Gastrocnemius medialis (tissue), 4 donors: ENCODE data around the gene CIB4. TPM values are rescaled to one million over a fixed set of nuclear protein-coding genes. Genes with fewer than 3 reads are reported as not detected.

Experiments used
- ATAC-seq, 2 donors: fragments of 150-250 bp; one replicate each; pipeline ENCODE4 v1.9.1; 2016
- DNase-seq, 2 donors: peaks; one replicate each; pipeline ENCODE4 v3.0.0-alpha.2; 2019
- H3K27ac ChIP-seq, 4 donors: fragments of 200-600 bp; sonication (generic); 1 replicate in 1 of 4; 2 replicates in 3 of 4; pipeline ENCODE4 v1.5.1; 2016 to 2018; ENCODE audit warnings: mild to moderate bottlenecking in 2 of 4, moderate library complexity in 1 of 4
- H3K27me3 ChIP-seq, 3 donors: fragments of 200-600 bp; sonication (generic) in 2 of 3; 1 replicate in 1 of 3; 2 replicates in 2 of 3; pipeline versions ENCODE4 v1.5.1 to v1.6.0; 2016 to 2019; ENCODE audit warnings: mild to moderate bottlenecking in 1 of 3, moderate library complexity in 1 of 3
- H3K36me3 ChIP-seq, 2 donors: fragments of 200-600 bp; sonication (generic) in 1 of 2; one replicate each; pipeline ENCODE4 v1.5.1; 2017 to 2018
- H3K4me1 ChIP-seq, 2 donors: fragments of 200-600 bp; sonication (generic) in 1 of 2; one replicate each; pipeline ENCODE4 v1.5.1; 2016 to 2017; ENCODE audit warnings: mild to moderate bottlenecking in 2 of 2
- H3K4me3 ChIP-seq, 4 donors: fragments of 200-600 bp; sonication (generic) in 3 of 4; 1 replicate in 1 of 4; 2 replicates in 3 of 4; pipeline ENCODE4 v1.5.1; 2016 to 2019; ENCODE audit warnings: mild to moderate bottlenecking in 2 of 4
- H3K9me3 ChIP-seq, 3 donors: fragments of 200-600 bp; sonication (generic) in 2 of 3; 1 replicate in 1 of 3; 2 replicates in 2 of 3; pipeline ENCODE4 v1.5.1; 2016 to 2019
- POLR2A ChIP-seq, 2 donors: fragments of 450-650 bp; IDR thresholded peaks; one replicate each; pipeline ENCODE4 v1.6.1; 2017; ENCODE audit warnings: antibody characterized with exemption in 2 of 2, mild to moderate bottlenecking in 2 of 2, moderate library complexity in 2 of 2
- in situ Hi-C, 4 donors: fragments of 200-750 bp; cut with MboI; loops; one replicate each; pipeline versions ENCODE4 v1.15.0 to v1.8.0; 2017; ENCODE audit warnings: low sequenced_read_pairs in 4 of 4
- intact Hi-C: fragments of 100-400 bp; cut with DNase I; formaldehyde crosslinking; loops from one replicate; pipeline ENCODE4 v1.15.1; 2023; ENCODE audit warnings: low total_unique reads
- total RNA-seq, 4 donors: library from RNA; depleted of rRNA; stranded (reverse); fragments of >200 nt; gene quantifications; one replicate each; pipeline versions ENCODE4 v1.1.0 to v1.2.3, GENCODE V29; 2016
- TF ChIP-seq, protein P1 (sequence below), 5 experiments: fragments of 450-650 bp in 3 of 5; fragments of 200-600 bp in 2 of 5; sonication (generic) in 2 of 5; IDR thresholded peaks in 4 of 5; conservative IDR thresholded peaks in 1 of 5; 1 replicate in 4 of 5; 2 replicates in 1 of 5; pipeline ENCODE4 v1.5.1; 2016 to 2019; ENCODE audit warnings: antibody characterized with exemption in 5 of 5, mild to moderate bottlenecking in 3 of 5, moderate library complexity in 3 of 5

Gene CIB4
- total RNA-seq, 4 donors from 2014 or later = not detected

DNA sequence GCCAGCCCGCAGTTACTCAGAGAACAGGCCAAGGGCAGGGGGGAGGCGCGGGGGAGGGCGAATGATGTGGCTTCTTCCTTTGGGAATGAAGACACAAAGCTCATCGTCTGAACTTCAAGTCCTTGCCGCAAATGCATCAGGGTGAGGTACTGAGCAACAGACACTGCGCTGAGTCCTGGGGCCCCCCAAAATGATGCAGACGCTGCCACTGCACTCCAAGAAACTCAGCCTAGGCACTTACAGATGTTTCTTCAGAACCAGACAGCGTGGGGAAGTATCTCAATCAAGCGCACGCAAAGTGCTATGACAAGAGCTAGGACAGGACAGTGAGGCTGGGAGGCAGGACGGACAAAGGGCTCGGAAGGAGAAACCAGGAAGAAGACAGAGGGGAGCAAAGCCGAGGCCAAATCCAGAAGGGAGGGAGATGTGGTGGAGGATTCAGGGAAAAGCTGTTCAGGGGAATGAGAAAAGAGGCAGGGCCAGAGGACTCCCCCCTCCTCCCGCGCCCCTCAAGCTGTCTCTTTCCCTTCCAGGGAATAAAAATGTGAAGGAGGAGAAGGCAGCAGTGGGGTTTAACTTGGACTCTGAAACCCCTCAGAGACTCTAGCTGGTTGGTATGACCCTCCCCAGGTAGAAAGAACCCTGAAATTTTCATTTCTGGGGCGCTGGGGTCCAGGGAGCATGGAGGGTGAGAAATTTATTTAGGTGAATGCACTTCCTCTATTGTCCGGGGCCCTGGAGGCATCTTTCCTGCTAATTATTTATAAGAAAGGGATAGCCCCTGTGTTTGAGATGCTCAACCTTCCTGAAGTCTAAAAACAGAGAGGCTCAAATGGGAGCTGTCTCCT is 34.9 kb downstream of the CIB4 start:
- Histone ChIP-seq H3K9me3 (no peaks in the 10 kb centered on the region), H3K4me3 (no peak overlapping the region), H3K4me1 (no peaks in the 10 kb centered on the region), H3K27ac (no peak overlapping the region), H3K36me3 (no peaks in the 10 kb centered on the region), H3K27me3 (peaks cover 0 to 7% (median 7%) of the 10 kb centered on the region in 3 donors)
- no peak for TF ChIP-seq POLR2A (IDR thresholded peaks at IDR 0.05)
- TF ChIP-seq, protein P1, sequence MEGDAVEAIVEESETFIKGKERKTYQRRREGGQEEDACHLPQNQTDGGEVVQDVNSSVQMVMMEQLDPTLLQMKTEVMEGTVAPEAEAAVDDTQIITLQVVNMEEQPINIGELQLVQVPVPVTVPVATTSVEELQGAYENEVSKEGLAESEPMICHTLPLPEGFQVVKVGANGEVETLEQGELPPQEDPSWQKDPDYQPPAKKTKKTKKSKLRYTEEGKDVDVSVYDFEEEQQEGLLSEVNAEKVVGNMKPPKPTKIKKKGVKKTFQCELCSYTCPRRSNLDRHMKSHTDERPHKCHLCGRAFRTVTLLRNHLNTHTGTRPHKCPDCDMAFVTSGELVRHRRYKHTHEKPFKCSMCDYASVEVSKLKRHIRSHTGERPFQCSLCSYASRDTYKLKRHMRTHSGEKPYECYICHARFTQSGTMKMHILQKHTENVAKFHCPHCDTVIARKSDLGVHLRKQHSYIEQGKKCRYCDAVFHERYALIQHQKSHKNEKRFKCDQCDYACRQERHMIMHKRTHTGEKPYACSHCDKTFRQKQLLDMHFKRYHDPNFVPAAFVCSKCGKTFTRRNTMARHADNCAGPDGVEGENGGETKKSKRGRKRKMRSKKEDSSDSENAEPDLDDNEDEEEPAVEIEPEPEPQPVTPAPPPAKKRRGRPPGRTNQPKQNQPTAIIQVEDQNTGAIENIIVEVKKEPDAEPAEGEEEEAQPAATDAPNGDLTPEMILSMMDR (IDR thresholded peaks at IDR 0.05 in 4 of 5, conservative IDR thresholded peaks at IDR 0.05 in 1 of 5) = no peak
- intact Hi-C loops (loop anchor here (1.0 kb wide), 1 partner anchor 139 kb away; no protein-coding TSS in a partner anchor), in situ Hi-C loops (no loop called here)
- ATAC-seq (no peak), DNase-seq (no peak)

DNA sequence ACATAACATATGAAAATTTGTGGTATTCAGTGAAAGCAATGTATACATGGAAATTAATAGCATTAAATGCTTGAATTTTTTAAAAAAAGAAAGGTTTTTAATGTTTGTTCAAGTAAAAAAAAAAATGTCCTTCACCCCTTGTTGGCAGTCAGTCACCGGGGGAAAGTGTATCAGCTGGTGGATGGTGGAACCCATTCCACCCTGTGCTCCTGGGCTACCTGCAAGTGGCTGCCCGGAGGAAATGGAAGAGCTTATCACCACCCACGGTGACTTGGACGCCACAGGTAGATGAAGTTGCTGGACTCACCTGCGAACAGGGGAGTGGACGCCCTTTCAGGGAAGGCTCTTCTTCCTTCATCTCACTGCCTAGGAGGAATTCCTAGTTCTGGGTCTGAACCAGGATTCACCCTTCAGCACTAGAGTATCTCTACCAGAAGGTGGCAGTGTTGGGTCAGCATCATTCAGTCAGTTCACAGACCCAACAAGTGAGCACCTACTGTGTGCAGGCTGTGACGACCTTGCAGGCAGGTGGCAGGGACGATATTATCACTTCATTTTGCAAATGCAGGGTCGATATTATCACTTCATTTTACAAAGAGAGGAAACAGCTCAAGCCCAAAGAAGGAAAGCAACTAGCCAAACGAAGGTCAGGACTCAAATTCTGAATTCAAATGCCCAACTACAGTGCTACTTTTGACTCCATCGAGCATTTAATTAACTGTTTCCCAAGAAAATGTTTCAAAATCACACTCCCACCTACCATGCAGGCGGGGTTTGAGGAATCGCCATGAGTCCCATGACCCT is 35.8 kb downstream of the CIB4 start:
- TF ChIP-seq POLR2A (IDR thresholded peaks at IDR 0.05) = no peak
- TF ChIP-seq, protein P1 (IDR thresholded peaks at IDR 0.05 in 4 of 5, conservative IDR thresholded peaks at IDR 0.05 in 1 of 5) = peak; percentile 76 to 86 (median 81)
- in situ Hi-C loops (no loop called here), intact Hi-C loops (loop anchor here (1.0 kb wide), 1 partner anchor 140 kb away; no protein-coding TSS in a partner anchor)
- no peaks in the 10 kb centered on the region for H3K36me3 ChIP-seq
- DNase-seq (no peak), ATAC-seq (peak; percentile 77 to 82)
- peaks cover 0 to 11% (median 11%) of the 10 kb centered on the region in 3 donors for H3K27me3 ChIP-seq
- no peak overlapping the region for H3K4me3 ChIP-seq
- H3K27ac ChIP-seq = no peak overlapping the region
- no peaks in the 10 kb centered on the region for H3K9me3 ChIP-seq
- no peaks in the 10 kb centered on the region for H3K4me1 ChIP-seq

DNA sequence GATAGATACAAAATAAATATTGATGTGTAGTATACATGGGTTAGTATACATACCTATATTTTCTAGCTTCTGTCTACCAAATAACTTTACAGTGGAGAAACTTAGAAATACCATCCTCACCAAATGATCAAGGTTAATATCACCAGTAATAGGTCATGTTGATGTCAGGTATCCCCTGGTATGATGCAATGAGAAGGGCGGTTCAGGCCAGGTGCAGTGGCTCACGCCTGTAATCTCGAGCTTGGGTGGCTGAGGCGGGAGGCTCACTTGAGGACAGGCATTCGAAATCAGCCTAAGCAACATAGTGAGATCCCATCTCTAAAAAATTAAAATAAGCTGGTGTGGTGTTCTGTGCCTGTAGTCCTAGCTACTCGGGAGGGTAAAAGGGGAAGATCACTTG is 38.6 kb downstream of the CIB4 start:
- no peak overlapping the region for H3K27ac ChIP-seq
- no peaks in the 10 kb centered on the region for H3K9me3 ChIP-seq
- ATAC-seq (no peak), DNase-seq (no peak)
- no peaks in the 10 kb centered on the region for H3K36me3 ChIP-seq
- H3K4me1 ChIP-seq = no peaks in the 10 kb centered on the region
- peaks cover 6 to 22% (median 13%) of the 10 kb centered on the region in 3 donors for H3K27me3 ChIP-seq
- intact Hi-C loops (no loop called here), in situ Hi-C loops (loop anchor here (5.0 kb wide), 3 partner anchors 135 to 145 kb away; no protein-coding TSS in a partner anchor)
- no peak for TF ChIP-seq POLR2A (IDR thresholded peaks at IDR 0.05)
- TF ChIP-seq, protein P1 (IDR thresholded peaks at IDR 0.05 in 4 of 5, conservative IDR thresholded peaks at IDR 0.05 in 1 of 5) = no peak
- no peak overlapping the region for H3K4me3 ChIP-seq

DNA sequence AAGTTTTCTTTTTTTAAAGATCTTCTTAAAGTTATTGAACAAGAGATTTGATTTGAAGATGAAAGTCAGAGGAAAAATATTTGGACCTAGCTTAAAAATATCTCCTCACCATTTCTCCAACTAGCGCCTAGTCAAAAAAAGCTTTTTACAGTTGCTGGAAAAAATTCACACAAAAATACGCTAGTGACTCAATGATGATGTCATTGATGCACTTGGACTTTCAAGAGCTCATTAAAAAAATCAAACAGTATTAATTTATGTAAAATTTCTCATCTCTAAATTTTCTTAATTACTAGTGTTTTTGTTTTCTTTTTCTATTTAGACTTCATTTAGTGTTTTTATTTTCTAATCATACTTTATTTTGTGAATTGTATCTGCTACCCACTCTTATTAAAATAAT is 41.8 kb downstream of the CIB4 start:
- Histone ChIP-seq H3K27me3 (peaks cover 18 to 27% (median 20%) of the 10 kb centered on the region in 3 donors), H3K4me1 (no peaks in the 10 kb centered on the region), H3K9me3 (no peaks in the 10 kb centered on the region), H3K27ac (no peak overlapping the region), H3K4me3 (no peak overlapping the region), H3K36me3 (no peaks in the 10 kb centered on the region)
- ATAC-seq (no peak), DNase-seq (no peak)
- no peak for TF ChIP-seq POLR2A (IDR thresholded peaks at IDR 0.05)
- TF ChIP-seq, protein P1 (IDR thresholded peaks at IDR 0.05 in 4 of 5, conservative IDR thresholded peaks at IDR 0.05 in 1 of 5) = no peak
- intact Hi-C loops = no loop called here
- in situ Hi-C loops = no loop called here
